Stimulated activated CD8-positive, alpha-beta memory T cell treated with anti-CD3 and anti-CD28 coated beads, Interleukin-2, amount 100 ng/mL, for 1 hour (primary cell): ENCODE measurements around the gene ZG16B.

Experiments
- DNase-seq, 2 donors: peaks; one replicate each; pipeline ENCODE4 v3.0.0-alpha.2; 2020; ENCODE audit warnings: low read depth in 2 of 2

ZG16B gene

DNA sequence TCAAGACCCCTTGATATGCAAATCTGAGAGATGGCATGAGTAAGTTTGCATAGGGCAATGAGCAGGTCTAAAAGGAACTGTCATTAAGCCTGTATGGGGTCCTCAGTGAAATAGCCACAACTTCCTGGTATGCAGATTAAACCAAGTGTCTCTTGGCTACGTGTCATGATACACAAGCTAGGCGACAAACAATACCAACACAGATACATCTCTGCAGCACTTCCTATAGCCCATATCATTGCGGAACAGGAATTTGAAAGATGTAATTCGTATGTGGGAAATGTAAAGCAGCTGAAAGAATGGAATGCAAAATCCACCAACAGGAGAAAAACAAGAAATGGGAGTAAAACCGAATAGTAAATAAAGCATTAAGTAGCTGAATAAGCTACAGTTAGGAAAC, 15.0 kb downstream of the ZG16B start:
- no peak for DNase-seq

DNA sequence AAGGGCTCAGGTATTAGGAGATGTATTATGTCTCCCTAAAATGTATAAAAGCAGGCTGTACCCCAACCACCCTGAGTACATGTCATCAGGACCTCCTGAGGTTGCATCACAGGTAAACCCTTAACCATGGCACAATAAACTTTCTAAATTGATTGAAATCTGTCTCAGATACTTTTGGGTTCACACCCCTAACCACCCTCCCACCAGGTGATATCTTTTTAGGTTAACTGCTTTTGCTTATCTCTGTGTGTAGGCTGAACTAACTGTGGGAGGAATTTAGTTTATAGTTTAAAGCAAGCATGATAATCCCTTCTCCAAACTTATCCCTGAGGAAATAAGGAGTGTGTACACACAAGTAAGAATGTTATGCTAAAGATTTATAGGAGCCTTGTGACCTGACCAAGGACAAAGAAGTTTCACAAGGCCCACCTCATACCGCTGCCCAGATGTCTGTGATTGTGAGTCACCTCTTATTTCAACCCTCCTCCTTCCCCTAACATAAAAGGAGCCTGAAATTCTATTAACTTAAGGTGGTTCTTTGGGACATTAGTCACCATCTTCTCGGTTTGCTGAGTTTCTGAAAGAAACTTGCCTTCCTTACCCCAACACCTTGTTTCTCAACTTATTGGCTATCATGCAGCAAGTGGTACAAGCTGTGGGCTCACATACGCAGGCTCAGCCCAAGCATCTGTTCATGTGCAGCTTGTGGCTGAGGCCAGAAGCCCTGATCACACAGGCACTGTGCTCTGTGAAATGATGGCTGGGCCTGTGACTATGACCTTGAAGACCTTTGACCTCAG, 16.6 kb downstream of the ZG16B start:
- no peak for DNase-seq

GRCh38 chr16:2848933-2849725, 19.0 kb downstream of the ZG16B start:
- no peak for DNase-seq

DNA sequence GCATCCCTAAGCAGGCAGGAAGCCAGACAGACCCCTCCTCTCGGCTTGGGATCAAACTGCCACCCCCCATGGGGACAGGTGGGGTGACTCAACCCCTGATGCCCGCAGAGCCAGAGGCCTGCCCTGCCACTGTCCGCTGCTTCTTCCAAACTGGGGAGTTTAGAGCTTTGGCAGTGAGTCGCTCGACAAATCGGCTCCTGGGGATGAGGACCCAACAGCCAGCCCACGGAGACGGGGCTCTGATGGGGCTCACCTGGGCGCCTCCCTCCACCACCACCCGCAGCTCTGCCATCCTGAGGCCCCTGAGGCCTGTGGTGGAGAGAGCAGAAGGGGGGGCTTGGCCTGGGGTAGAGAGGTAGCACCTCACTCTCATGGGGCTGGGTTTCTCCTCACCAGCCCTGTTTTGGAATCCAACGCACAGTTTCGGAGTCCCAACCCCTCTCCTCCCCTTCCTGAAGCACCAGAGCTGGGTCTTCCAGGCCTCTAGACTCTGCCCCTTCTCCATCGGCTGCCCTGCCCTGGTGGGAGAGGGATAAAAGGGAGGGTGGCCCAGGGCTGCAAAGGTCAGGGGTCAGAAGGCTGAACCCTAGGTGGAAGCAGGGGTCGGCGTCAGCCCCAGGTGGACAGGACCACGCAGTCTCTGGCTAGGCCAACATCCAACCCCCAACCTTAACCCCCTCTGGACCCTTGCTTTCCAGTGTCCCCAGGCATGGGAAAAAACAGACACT, 22.1 kb downstream of the ZG16B start:
- no peak for DNase-seq

- no peak for DNase-seq
These were observed 22.8 kb downstream of the ZG16B start for GRCh38 chr16:2852731-2853507.

DNA sequence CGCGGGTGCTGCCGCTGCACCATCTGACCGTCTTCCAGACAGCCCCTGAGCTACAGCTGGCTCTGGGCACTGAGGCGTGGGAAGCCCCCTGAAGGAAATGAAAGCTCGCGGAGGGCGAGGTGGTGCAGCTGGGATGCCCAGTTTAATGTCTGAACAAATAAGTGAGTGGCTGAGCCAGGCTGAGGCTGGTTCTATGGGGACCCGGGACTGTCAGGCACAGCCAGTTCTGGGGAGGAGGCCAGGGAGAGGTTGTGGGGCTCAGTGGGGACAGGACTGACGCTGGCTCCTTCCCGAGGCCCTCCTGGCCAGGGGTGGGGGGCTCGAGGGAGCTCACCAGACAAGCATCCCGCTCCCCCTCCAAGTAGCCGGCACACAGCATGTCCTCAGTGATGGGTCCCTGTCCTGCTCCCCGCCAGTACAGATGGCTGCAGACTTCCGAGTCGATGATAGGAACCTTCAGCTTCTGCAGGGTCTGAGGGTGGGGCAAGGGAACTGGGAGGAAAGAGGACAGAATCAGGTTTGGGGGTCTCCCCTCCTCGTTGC, 23.5 kb downstream of the ZG16B start:
- no peak for DNase-seq

GRCh38 chr16:2854700-2855309, 24.7 kb downstream of the ZG16B start:
- no peak for DNase-seq

DNA sequence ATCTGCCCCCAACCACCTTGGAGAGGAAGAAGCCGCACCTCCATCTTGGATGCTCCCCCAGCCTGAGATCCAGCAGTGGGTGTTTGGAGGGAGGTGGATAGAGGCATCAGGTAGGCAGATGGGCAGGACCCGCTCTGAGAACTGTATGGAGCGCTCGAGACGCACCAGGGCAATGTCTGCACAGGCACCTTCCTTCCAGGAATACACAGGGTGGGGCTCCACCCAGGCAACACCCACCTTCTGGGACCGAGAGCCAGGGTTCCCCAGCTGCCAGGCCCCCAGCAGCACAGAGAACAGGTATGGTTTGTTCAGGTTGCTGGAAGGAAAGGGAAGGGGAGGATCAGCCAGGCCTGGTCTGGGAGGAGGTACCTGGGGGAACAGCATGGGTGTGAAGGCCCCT, 25.4 kb downstream of the ZG16B start:
- DNase-seq = no peak

DNA sequence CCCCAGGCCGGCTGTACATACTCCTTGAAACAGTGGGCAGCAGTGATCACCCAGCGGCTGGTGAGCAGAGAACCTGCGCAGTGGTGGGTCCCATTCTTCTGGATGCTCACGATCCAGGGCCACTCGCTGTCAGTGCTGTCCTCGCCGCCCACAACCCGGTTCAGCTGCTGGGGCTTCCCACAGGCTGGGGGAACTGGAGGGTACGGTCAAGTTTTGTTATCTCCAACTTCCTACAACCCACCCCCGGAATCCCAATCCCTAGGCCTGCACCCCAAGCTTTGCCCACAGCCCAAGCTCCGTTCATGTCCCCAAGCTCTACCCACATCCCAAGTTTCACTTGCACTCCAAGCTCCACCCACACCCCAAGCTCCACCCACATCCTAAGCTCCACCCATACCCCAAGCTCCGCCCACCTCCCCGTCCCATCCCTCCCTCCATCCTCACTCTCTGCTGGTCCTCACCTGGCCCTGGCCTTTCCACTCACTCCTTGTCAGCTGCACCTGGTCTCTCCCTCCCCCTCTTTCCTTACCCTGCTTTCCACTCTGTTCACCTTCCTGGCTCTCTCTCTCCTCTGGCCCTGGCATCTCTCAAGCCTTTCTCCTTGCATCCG, 26.1 kb downstream of the ZG16B start:
- DNase-seq = no peak

DNA sequence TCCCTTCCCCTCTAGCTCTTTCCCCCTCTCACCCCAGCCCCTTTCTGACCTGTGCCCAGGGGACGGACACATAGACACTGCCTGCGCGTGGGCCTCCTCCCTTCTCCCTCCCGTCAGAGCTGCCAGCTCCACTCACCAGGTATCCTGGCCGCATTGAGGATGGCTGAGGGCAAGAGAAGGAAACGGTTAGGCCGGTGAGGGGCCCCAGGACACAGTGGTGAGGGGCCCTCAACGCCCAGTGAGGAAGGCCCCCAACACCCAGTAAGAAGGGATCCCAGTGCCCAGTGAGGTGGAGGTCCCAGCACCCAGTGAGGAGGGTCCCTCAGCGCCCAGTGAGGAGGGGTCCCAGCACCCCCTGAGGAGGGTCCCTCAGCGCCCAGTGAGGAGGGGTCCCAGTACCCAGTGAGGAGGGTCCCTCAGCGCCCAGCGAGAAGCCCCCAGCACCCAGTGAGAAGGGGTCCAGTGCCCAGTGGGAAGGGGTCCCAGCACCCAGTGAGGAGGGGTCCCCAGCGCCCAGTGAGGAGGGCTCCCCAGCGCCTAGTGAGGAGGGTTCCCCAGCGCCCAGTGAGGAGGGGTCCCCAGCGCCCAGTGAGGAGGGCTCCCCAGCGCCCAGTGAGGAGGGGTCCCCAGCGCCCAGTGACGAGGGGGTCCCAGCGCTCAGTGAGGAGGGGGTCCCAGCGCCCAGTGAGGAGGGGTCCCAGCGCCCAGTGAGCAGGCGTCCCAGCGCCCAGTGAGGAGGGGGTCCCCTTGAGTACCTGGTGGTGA, 26.8 kb downstream of the ZG16B start:
- no peak for DNase-seq

DNA sequence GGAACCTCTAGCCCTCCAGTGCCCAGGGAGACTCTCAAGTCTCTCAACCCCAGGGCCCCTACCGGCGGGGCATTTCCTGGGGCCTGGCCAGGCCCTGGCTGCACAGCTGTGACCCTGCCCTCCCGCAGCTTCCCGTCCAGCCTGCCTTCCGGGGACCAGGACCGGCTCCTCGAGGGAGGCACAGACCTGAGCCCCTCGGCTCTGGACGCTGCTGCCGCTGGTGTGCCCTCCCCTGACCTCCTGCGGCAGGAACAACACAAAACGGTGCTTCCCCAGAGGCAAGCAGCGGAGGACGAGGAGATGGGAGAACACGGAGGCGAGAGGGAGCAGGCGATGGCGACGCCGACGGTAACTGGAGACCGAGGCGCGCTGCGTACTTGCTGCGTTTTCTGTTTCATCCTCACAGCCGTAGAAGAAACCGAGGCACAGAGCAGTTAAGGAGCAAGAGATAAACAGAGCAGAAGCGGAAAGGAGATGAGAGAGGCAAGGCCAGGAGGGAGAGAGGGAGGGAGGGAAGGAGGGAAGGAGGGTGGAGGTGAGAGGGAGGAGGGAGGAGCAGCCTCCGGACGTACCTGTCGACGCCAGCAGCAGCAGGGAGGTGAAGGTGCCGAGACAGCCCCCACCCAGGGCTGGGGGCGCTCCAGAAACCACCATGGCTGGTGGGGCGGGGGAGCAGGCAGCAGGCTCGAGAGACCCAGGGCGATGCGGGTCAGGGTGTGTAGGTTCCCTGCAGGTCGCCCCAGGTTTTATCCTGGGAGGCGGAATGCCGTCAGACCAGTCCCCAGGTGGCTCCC, 27.5 kb downstream of the ZG16B start, which contains the start of gene PRSS22:
PRSS22 (minus strand) TSS at position 720 of the 794 bp plus-strand sequence; CDS start at position 654, 66 bp downstream.
- DNase-seq = no peak

DNA sequence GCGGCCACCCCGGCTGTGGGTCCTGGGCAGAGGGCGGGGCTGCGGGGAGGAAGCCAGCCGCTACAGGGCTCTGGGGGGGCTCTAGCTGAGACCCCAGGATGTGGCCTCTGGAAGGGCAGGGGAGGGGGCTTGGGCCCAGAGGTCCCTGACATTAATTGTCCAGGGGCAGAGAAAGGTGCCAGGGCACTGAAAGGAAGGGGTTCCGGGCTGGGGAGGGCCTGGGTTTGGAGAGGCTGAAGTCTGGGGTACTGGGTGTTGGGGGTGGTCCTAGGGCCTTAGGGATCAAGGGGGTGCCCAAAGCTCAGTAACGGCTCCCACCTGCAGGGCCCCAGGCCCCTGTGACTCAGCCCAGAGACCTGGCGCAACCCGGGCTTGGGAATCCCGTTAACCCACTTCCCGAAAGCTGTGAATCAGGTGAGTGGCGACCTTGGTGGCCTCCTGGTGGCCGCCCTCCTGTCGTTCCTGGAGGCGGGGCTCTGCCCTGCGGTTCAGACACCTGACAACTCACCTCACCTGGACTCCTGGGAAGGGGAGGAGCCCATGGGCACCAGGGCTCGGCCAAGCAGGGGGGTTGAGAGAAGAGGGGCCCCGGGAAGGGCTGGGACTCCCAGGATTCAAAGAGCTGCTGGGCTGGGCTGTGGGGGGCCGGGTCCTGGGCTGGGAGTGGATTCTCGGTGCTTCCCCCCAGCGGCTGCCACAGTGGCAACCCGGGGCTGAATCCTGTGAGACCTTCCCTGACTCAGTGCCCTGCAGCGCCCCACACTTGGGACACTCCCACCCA, 28.3 kb downstream of the ZG16B start:
- no peak for DNase-seq

DNA sequence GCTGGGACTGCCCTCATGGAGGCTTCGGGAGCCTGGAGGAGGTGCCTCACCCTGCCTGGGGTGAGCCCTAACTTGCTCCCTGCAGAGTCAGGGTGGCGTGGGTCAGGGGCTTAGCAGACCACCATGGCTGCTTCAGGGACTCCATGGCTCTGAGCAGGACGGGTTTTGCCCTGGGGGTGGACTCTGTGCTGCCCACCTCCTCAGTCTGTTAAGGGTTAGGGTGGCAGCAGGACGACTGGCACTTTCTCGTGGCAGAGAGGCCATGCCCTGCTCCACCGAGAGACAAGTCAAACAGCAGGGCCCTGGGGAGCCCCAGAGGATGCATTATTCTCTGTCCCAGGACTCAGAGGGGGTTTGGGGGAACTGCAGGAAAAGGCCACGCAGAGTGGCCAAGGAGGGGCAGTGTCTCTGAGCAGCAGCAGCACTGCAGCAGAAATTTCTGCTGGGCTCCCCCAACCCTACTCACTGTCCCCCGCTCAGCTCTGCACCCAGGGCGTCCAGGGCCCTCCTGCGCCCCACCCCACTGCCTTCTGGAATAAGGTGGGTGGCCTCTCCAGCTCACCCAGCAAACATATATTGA, 29.7 kb downstream of the ZG16B start:
- no peak for DNase-seq

GRCh38 chr16:2860826-2861567, 30.9 kb downstream of the ZG16B start:
- no peak for DNase-seq

- no peak for DNase-seq
These were observed 35.5 kb downstream of the ZG16B start for GRCh38 chr16:2865651-2866050.

- DNase-seq = no peak
These were observed 36.3 kb downstream of the ZG16B start for GRCh38 chr16:2866431-2866830.

DNA sequence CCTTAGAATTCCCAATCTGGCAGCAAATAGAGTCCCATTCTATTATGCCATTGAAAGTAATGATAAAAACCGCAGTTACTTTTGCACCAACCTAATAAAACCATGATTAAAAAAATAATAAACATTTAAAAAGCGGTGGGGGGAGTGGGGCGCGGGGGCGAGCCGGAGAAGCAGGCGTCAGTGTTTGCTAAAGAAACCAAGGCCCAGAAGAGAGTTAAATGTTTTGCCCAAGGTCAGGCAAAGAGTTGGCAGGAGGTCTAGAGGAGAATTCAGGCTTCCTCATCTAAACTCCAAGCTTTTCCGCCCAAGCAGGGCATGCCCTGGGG, 37.5 kb downstream of the ZG16B start:
- no peak for DNase-seq
